Esophagus squamous epithelium (tissue), 5 donors: ENCODE data around the gene PKIG. TPM values are rescaled to one million over a fixed set of nuclear protein-coding genes. Genes with fewer than 3 reads are reported as not detected.

ENCODE experiments used
- DNase-seq: peaks from one replicate; lab custom pipeline; 2025; lab: John Stamatoyannopoulos, UW
- H3K27ac ChIP-seq, 4 donors: fragments of 200-600 bp; sonication (generic); one replicate each; pipeline ENCODE4 v1.5.1; 2016 to 2019; ENCODE audit warnings: mild to moderate bottlenecking in 1 of 4
- H3K27me3 ChIP-seq, 4 donors: fragments of 200-600 bp; sonication (generic); 1 replicate in 3 of 4; 2 replicates in 1 of 4; pipeline versions ENCODE4 v1.5.1 to v1.6.0; 2017 to 2021; ENCODE audit warnings: antibody characterized with exemption in 1 of 4
- H3K36me3 ChIP-seq, 3 donors: fragments of 200-600 bp; sonication (generic); one replicate each; pipeline ENCODE4 v1.5.1; 2016 to 2019
- H3K4me1 ChIP-seq, 3 donors: fragments of 200-600 bp; sonication (generic); one replicate each; pipeline ENCODE4 v1.5.1; 2017 to 2019
- H3K4me3 ChIP-seq, 4 donors: fragments of 200-600 bp; sonication (generic); 1 replicate in 3 of 4; 2 replicates in 1 of 4; pipeline ENCODE4 v1.5.1; 2016 to 2019; ENCODE audit warnings: mild to moderate bottlenecking in 2 of 4, moderate library complexity in 1 of 4
- H3K9me3 ChIP-seq, 3 donors: fragments of 200-600 bp; sonication (generic); one replicate each; pipeline ENCODE4 v1.5.1; 2016 to 2019
- POLR2A ChIP-seq, 4 donors: fragments of 450-650 bp; IDR thresholded peaks; one replicate each; pipeline ENCODE4 v1.6.1; 2017; ENCODE audit warnings: antibody characterized with exemption in 4 of 4, mild to moderate bottlenecking in 4 of 4, moderate library complexity in 3 of 4
- WGBS, 2 donors: methylation state at CpG; one replicate each; pipeline ENCODE4 v1.1.5; 2018; 5-methylcytosine and 5-hydroxymethylcytosine counted together
- intact Hi-C: fragments of 100-400 bp; cut with DNase I; formaldehyde crosslinking; loops from one replicate; pipeline ENCODE4 v1.15.0; 2022
- total RNA-seq, 4 donors: library from RNA; depleted of rRNA; stranded (reverse); fragments of >200 nt; gene quantifications; one replicate each; pipeline ENCODE4 v1.1.0, GENCODE V29; 2016
- TF ChIP-seq, protein P1 (sequence below), 6 experiments: fragments of 450-650 bp in 4 of 6; fragments of 200-600 bp in 2 of 6; sonication (generic) in 2 of 6; IDR thresholded peaks; one replicate each; pipeline ENCODE4 v1.5.1; 2016 to 2019; ENCODE audit warnings: antibody characterized with exemption in 6 of 6, mild to moderate bottlenecking in 4 of 6, moderate library complexity in 4 of 6
- donor health status: DM: yes; HTN: yes; CAD: no.

The PKIG gene
- total RNA-seq, 4 donors from 2014 or later = 11.0 to 80.1 (median 19.4) TPM

GRCh38 chr20:44609516-44610312 lies 27.3 kb downstream of the PKIG start:
- intact Hi-C loops = loop anchor here (10.0 kb wide), 3 partner anchors 75 to 395 kb away; partner anchors contain the start of genes OSER1 and TTPAL
- no peak for DNase-seq
- H3K4me1 ChIP-seq = peaks cover 0 to 43% (median 25%) of the 10 kb centered on the region in 3 donors
- H3K36me3 ChIP-seq = peaks cover 0 to 17% (median 0%) of the 10 kb centered on the region in 3 donors
- peak overlapping the region; percentile 69 to 88 (median 84) for H3K27ac ChIP-seq
- H3K4me3 ChIP-seq = peak overlapping the region in 3 of 4 donors; percentile 8 to 41 (median 23)
- 27 to 31% methylated on average over 15 to 24 of the region's 25 CpGs for WGBS, 2 donors
- TF ChIP-seq, protein P1, sequence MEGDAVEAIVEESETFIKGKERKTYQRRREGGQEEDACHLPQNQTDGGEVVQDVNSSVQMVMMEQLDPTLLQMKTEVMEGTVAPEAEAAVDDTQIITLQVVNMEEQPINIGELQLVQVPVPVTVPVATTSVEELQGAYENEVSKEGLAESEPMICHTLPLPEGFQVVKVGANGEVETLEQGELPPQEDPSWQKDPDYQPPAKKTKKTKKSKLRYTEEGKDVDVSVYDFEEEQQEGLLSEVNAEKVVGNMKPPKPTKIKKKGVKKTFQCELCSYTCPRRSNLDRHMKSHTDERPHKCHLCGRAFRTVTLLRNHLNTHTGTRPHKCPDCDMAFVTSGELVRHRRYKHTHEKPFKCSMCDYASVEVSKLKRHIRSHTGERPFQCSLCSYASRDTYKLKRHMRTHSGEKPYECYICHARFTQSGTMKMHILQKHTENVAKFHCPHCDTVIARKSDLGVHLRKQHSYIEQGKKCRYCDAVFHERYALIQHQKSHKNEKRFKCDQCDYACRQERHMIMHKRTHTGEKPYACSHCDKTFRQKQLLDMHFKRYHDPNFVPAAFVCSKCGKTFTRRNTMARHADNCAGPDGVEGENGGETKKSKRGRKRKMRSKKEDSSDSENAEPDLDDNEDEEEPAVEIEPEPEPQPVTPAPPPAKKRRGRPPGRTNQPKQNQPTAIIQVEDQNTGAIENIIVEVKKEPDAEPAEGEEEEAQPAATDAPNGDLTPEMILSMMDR (IDR thresholded peaks at IDR 0.05) = peak; percentile 88 to 99 (median 97)
- TF ChIP-seq POLR2A (IDR thresholded peaks at IDR 0.05) = no peak
- no peaks in the 10 kb centered on the region for H3K27me3 ChIP-seq
- H3K9me3 ChIP-seq = no peaks in the 10 kb centered on the region

GRCh38 chr20:44610313-44610962 lies 28.1 kb downstream of the PKIG start:
- no peaks in the 10 kb centered on the region for H3K9me3 ChIP-seq
- peak overlapping the region; percentile 69 to 88 (median 84) for H3K27ac ChIP-seq
- no peak for DNase-seq
- intact Hi-C loops = loop anchor here (10.0 kb wide), 3 partner anchors 76 to 396 kb away; partner anchors contain the start of genes OSER1 and TTPAL
- 0% methylated on average over 1 of the region's 1 CpG for WGBS, 2 donors
- H3K4me1 ChIP-seq = peaks cover 6 to 50% (median 33%) of the 10 kb centered on the region in 3 donors
- no peak for TF ChIP-seq POLR2A (IDR thresholded peaks at IDR 0.05)
- TF ChIP-seq, protein P1 (IDR thresholded peaks at IDR 0.05) = no peak
- peak overlapping the region in 2 of 4 donors; percentile 23 to 41 for H3K4me3 ChIP-seq
- no peaks in the 10 kb centered on the region for H3K27me3 ChIP-seq
- H3K36me3 ChIP-seq = peaks cover 0 to 24% (median 0%) of the 10 kb centered on the region in 3 donors

DNA sequence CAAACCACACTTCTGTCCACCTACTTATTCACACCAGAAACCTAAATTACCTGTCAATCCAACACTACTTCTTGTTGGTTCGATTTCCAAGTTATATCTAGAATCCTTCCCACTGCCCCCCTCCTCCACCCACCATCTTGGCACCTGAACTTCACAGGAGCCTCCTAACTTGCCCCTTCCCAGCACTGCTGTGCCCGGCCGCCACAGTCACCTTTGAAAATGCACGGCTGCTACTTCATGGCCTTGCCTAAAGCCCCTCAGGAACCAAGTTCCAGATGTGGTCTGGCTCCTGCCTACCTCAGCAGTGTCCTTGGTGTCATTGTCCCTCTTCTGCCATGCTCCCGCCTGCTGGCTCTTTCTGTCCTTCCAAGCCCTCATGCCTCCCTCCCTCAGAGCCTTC lies 31.2 kb downstream of the PKIG start:
- WGBS, 2 donors = 89 to 93% methylated on average over 5 of the region's 5 CpGs
- DNase-seq = no peak
- Histone ChIP-seq H3K4me1 (peaks cover 10 to 66% (median 49%) of the 10 kb centered on the region in 3 donors), H3K27me3 (no peaks in the 10 kb centered on the region), H3K9me3 (no peaks in the 10 kb centered on the region), H3K36me3 (peaks cover 0 to 55% (median 3%) of the 10 kb centered on the region in 3 donors), H3K4me3 (no peak overlapping the region), H3K27ac (peak overlapping the region in 3 of 4 donors; percentile 14 to 80 (median 58))
- no peak for TF ChIP-seq POLR2A (IDR thresholded peaks at IDR 0.05)
- TF ChIP-seq, protein P1 (IDR thresholded peaks at IDR 0.05) = no peak
- intact Hi-C loops = loop anchor here (10.0 kb wide), 3 partner anchors 79 to 399 kb away; partner anchors contain the start of genes OSER1 and TTPAL

DNA sequence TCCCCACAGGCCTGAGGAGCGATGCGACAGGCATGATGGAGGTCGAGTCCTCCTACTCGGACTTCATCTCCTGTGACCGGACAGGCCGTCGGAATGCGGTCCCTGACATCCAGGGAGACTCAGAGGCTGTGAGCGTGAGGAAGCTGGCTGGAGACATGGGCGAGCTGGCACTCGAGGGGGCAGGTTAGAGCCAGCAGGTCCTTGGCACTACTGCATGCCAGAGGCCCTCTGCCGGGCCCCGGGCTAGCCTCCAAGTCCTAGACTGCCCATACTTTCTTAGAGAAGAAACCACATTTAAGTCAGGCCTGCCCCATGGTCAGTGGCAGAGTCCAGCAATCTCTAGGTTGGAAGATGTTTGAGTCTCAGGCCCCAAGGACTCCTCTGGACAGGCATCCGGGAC lies 32.1 kb downstream of the PKIG start:
- no peak for DNase-seq
- Histone ChIP-seq H3K4me1 (peaks cover 10 to 57% (median 43%) of the 10 kb centered on the region in 3 donors), H3K27me3 (no peaks in the 10 kb centered on the region), H3K4me3 (no peak overlapping the region), H3K36me3 (peaks cover 0 to 65% (median 3%) of the 10 kb centered on the region in 3 donors), H3K9me3 (no peaks in the 10 kb centered on the region), H3K27ac (peak overlapping the region in 3 of 4 donors; percentile 58 to 80 (median 71))
- intact Hi-C loops = loop anchor here (10.0 kb wide), 3 partner anchors 80 to 400 kb away; partner anchors contain the start of genes OSER1 and TTPAL
- 60 to 63% methylated on average over 7 to 9 of the region's 14 CpGs for WGBS, 2 donors
- TF ChIP-seq, protein P1 (IDR thresholded peaks at IDR 0.05) = no peak
- no peak for TF ChIP-seq POLR2A (IDR thresholded peaks at IDR 0.05)
